Measurements from ENCODE around the gene IRAG1.

Gene IRAG1

DNA sequence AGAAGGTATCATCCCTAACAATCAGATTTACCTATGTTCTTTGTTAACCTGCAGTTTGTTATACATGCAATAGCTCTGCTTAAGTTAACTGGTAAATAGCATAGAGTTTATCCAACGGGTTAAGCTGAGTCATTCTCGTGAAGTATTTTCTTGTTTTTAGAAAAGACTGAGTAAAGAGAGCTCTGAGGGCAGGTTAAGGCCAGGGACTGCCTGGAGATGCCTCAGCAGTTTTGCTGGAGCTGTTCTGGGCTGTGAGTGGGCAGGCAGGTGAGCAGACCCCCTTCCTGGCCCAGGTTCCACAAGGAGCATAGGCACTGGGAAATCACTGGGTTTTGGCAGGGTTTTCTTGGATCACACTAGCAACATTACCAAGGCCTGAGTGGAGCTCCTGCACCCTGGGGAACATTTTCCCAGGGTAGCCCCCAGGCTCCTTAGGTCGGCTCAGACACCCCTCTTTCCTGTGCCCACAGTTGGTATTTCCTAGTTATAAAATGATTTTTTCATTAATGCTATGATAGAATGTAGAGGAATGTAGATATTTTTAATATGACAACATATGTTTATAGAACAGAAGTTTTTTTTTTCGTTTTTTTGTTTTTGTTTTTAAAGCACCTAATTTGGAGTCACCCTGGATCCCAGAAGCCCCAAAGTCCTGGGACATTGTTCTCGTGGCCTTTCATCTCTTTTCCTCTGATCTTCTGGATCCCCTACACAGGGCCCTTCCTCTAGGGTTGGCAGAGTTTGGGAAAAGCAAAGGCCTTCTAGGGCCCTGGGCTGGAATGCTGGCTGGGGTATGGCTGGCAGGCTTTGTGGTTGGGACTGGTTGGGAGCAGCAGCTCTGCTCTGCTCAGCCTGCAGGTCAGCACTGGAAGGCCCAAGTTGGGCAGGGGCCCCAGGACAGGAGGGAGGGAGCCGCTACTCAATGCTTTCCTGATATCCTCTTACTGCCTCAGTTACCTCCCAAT is 26.7 kb downstream of the IRAG1 start:
- no peak for DNase-seq

DNA sequence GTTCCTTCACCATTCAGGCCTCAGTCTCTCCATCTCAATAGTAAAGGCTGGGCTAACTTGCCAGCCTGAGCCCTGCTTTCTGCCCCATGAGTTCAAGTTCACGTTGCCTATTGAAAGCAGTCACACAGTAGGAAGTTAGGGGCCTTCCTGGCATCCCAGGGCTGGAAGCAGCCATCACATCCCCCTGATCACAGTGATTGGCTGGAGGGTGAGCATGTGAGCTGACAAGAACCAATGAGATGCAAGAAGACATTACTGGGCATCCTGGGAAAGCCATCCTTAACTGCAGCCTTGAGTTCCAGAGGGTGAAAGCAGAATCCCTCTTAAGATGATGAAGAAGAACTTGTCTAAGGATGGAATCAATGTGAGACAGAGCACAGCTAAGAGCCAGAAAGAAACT is 29.1 kb downstream of the IRAG1 start:
- no peak for DNase-seq

DNA sequence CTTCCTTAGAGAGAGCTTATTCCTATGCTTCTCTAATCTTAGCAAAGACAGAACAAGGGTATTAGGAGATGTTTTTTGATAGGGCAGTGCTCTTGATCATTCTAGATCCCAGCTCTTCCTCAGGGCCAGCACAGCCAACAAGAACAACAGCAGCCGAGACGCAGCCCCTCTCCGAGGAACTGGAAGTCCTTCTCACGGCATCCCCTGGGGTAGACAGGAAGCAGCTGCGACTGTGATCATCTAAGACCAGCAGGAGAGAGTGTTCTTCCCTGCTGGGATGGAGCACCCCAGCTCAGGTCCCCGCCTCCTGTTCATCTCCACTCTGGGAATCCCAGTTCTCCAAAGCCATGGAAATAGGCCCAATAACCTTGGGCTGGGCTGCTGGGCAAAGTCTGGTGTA is 29.6 kb downstream of the IRAG1 start:
- no peak for DNase-seq

DNA sequence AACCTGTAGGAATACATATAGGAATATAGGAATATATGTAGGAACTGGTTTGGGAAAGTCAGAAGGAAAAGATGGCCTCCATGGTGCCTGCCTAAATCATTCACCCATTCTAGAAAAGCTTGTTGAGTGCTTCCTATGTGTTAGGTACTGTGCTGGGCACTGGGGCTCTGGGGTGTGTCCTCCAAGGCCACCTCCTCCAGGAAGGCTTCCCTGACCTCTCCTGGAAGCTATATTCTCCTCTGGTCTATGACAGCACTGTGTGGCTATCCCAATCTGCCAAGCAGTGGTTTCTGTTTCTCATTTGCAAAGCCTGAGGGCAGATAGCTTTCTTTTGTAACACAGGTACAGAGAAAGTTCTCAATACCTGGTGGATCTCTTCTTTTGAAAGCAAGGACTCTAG is 30.2 kb downstream of the IRAG1 start:
- DNase-seq = no peak

DNA sequence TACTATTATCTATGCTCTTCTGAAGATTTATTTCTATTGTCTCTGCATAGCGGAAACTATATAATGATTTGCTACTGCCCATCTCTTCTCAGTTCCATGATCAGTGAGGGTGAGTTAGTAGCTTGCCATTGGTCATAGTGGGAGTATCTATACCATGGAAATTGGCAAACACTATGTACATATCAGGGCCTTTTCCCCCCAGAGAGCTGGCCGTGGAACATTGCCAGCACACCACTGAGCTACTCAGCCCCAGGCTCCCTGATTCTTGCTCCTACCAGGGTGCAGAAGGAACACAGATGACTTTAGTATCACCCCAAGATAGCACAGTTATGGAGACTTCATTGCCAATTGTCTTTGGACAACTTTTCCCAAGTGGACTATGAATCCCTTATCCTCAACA is 33.2 kb downstream of the IRAG1 start:
- DNase-seq = no peak

DNA sequence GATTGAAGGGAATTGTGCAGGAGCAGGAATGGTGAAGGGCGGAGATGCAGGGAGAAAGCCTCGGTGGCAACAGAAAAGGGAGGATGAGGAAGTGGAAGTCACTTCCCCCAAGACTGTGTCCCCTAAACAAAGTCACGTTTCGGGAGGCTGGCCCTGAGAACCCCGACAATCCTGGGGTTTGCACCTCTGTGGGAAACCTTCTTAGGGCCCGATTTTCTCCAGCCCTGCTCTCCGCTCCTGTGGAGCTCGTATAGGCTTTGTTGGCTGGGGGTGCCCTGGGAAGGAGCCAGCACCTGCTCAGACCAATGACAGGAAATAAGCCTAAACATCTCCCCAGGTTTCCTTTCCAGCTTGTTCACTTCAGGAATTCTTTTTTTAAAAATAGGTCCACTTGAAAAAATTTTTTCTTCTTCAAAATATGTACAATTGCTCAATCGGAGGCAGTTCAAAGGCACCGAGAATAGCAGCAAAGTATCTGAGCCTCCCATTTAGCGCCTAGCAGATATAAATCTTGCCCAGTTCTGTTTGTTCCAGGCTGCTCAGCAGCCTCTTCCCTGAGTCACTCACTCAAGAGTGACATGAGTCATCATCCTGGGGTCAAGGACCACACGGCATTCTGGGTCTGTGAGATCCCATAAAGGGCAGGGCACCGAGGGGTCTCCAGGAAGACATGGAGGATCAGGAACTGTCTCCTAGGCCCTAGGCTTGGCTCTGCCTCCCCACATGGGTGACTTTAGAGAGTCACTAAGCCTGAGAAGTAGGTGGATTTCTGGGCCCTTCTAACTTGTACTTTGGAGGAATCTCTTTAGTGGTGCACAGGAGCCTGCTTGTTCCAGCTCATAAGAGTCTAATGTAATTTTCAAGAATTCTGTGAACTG is 34.0 kb downstream of the IRAG1 start:
- DNase-seq = no peak

DNA sequence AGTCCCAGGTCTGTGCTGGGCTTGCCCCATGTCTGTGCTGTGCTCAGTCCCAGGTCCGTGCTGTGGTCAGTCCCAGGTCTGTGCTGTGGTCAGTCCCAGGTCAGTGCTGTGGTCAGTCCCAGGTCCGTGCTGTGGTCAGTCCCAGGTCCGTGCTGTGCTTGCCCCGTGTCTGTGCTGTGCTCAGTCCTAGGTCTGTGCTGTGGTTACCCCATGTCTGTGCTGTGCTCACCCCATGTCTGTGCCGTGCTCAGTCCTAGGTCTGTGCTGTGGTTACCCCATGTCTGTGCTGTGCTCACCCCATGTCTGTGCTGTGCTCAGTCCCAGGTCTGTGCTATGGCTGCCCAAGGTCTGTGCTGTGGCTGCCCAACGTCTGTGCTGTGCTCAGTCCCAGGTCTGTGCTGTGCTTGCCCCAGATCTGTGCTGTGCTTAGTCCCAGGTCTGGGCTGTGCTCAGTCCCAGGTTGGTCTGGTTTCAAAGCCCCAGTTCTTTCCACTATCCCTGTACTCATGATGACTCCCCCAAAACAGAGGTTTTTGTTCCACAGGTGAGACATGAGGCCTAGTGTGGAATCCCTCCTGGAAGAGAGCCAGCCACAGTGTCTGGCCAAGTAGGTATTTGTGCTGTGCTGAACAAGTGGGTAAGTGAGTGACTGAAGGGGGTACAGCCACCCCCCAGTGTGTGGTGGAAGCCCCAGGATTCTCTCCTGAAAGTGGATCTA is 34.8 kb downstream of the IRAG1 start:
- DNase-seq = no peak

DNA sequence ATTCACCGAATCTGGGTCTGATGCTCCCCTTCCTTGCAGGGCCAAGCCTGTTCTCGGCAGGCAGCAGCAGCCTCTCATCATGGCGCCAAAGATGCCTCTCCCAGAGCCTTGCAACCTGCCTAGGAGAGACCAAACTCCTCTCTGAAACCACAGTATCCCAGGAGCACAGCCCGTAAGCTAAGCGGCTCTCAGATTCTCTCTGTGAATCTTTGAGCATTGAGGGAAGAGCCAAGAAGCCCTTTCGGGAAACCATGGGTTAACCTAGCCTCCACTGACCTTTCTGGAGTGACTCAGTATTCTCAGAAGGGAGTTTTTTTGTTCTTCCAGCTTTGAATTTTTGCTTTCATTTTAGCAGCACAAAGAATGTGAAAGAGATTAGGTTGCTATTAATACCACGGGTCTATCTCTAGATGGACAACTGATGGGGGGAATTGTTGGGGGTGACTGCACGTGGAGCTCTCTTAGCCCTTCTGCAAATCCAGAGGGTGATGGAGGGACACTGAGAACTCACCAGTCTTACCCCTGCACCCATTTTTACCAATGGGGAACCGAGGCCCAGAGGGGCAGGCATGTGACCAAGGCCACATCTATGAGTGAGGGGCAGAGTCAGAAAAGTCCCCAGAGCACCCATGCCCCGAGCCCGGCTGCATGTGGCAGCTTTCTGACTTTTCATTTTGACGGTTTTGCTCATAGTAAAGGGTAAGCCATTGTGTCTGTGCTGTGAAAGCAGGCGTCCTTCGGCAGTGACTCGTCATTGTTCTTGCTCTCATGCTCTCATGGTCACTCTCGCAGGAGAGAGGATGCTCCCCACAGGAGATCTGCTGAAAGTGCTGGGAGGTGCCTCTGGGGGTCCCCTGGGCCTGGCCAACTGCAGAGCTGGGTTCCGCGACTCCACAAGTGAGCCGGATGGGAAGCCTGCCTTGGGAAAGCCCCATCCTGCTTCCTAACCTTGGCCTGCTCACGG is 36.0 kb downstream of the IRAG1 start:
- DNase-seq = no peak

DNA sequence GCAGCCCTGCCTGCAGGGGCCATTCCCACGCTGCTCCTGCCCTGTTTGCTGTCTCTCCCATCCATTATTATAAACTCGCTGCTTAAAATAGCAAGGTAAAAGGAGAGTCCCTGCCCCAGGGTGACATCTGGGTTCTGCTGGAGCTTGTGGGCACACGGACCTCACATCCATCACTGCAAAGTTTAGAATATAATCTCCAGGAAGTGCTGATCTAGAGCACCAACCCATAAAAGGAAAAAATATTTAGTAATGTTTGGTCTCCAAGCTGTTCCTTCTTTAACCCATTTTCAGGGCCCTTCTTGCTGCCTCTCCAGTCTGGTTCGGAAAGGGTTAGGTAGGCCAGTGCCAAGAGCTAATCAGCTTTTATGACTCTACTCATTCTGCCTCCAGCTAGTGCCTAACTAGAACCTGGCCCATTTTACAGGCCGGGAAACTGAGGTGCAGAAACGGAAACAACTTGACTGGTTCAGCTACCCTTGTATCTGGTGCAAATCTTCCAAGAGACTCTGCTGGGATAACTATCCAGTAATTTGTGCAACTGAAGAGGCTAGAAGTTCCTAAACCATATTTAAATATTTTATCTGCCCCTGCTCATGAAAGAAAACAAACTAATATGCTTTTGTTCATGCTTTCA is 37.5 kb downstream of the IRAG1 start:
- DNase-seq = no peak

DNA sequence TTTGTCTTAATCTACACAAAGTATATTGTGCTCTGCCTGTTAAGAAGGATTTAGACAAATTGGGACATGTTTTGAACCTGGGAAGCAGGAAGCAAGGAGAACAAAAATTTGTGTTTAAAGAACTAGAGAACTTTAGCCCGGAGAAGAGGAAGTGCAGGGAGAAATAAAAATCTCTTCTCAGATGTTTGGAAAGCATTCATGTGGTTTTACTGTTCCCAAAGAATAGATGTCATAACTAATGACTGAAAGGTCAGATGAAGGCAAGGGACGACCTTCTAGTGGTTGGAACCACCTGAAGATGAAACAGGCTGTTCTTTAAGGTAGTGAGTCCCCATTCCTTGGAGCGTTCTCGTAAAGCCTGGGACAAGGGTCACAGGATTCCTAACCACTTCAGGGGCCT is 38.3 kb downstream of the IRAG1 start:
- no peak for DNase-seq

DNA sequence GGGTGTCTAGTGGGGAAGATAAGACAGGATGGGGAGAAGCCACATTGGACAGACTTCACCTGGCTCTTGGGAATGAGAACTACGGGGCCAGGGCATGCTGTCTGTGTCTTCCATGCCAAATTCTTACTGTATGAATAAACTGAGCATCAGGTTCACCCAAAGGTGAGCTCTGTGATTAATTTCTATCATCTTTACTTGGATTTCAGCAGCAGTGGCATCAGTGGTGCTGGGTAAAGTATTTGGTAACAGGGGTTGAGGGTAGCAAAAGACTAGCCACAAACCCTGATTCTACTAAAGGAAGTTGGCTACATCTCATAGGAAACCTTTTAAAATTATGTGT is 38.8 kb downstream of the IRAG1 start:
- DNase-seq = no peak

DNA sequence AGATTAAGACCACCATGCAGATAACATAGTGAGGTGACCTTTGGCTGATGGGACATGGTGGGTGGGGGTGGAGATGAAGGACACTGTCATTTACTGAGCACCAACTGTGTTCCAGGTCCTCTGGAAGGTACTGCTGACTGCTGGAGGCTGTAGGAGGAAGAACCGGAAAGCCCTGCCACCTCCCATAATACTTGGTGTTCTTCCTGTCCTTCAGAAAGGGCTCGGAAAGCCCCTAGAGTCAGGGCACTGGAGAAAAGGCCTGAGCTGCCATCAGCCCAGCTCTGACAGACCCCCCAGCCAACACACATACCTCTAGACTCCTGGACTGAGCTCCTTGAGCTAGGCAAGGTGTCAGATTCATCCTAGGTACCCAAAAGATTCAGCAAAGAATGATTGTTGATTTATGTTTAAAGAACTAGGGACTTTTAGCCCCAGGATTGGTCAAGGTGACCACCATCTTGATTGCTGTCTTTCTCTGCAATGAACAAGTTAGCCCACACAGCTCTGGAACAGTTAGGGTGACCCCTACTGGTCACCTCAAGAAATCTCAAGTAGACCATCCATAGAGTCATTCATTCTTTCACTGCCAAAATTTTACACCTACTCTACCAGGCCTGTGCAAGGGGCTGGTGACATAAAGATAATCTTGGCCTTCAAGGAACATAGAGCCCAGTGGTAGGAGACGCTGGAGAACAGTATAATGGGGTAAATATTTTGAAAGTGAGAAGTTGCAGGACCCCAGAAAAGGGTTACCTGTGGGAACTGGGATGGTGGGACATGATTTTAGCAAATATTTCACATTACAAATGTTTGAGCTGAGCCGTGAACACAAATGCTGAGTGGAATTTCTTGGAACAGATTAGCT is 39.4 kb downstream of the IRAG1 start:
- no peak for DNase-seq

DNA sequence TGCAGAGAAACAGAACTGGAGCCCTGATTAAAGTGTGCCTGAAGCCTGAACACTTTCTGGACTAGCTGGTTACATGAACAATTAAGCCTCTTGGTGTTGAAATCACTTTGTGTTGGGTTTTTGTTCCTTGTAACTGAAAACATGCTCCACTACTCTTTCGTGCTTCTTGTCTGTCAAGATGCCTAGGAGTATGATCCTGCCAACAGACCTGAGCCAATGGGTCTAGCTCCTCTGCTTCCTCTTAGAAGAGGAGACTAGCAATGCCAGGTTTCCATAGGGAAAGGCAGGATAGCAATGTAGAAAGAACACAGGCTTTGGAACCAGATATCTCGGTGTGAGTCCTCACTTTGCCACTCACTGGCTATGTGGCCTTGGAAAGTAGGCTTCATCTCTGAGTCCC is 40.3 kb downstream of the IRAG1 start:
- DNase-seq = no peak

DNA sequence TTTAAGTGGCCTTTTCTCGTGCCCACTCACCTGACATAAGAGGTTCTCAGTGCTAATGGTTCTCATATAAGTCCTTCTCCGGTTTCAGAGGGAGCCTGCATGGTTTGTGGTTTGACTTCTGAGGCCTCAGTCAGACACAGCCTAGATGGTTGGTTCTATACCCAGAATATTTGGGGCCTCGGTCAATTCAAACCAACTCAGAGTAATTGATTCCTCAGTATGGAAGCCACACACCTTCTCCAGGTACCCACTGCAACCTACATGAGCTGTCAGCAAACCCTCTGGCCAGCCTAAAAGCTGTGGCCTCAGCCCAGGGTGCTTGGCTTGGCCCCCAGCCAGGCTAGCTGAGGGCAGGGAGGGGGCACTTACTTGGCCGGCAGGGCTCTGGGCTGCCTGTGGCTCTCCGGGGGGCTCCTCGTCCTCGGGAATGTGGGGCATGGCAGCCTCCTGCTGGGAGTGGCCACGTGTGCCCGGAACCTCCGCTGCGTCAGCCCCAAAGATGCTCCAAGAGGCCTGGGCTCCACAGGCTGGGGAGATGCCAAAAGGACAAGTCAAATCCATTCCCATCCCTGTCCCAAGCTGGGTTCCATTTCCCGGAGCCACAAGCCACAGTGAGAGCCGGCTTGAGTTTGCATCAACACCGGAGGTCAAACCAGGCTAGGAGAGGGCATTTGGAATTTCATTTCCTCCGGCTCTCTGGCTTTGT is 41.7 kb downstream of the IRAG1 start:
- no peak for DNase-seq

DNA sequence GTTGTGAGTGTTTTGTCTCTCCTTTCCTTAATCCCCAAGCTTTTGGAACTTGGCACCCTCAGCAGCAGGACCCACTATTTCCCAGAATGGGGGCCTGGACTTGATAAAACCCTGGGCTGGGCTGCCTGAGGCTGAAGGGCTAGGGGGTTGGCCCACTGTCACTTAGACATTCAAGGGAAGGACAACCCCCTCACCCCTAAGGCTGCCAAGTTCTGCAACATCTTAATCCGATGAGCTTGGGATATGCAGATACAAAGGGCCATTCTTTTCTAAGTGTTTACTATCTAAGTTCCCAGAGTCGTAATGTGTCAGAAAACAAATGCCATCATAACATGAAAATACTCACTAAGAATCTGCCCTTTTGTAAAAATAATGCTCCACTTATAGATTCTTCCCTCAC is 42.9 kb downstream of the IRAG1 start:
- no peak for DNase-seq

DNA sequence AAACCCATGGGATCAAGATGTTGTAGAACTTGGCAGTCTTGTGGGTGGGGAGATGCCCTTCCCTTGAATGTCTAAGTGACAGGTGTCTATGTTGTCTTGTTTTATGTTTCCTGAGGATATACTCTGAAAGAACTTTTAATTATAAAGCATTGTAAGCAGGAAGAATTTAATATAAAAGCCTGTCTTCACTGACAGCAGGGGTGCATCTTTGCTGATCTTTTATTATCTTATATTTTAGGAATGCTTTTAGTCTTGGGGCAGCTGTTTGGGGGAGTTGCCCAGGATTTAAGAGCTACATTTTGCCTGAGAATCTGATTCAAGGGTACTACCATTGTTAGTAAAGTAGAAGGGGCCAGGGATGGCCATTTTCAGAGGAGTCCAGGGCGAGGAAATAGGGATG is 43.4 kb downstream of the IRAG1 start:
- no peak for DNase-seq

DNA sequence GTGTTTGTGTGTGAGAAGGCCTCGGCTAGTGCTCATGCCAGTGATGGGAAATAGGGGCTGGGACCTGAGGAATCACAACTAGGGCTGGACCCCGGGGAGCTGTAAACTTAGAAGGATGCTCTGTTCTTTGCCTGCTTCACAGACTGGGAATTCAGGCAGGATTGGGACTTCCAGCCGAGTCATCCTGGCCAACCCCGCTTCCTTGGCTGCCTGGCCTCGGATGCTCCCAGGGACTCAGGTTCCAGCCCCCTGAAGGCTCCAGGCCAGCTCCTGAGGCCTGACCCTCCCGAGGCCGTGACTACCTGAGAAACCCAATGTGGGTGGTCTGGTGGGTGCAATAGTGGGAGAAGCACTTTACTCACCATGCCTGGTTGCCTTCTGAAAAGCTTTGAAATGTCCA is 44.7 kb downstream of the IRAG1 start:
- DNase-seq = no peak

DNA sequence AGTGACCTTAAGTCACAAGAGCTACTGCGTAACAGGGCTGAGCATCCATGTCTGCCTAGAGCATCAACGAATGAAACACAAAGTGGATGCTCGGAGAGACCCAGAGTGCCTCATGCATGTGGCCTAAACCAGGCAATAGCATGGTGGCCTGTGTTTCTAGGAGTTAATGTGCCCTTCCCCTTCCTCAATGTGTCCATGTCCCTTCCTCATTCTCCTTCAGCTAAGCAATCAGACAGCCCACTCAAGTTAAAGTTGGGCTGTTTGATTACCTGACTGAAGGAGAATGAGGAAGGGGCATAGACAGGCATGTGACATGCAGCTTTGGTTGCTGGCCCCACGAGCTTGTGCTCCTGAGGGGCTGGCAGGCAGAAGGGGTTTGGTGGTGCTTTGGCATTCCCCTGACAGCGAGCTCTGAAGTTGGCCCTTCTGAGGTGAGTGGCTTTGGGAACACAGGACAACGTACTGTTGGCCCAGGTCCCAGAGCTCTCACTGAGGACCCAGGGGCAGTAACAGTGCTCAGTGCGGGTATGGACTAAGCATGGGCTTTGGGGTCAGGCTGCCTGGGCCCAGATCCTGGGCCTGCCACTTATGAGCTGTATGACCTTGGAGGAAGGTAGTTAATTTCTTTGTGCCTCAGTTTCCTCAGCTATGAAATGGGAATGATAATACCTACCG is 46.7 kb downstream of the IRAG1 start:
- no peak for DNase-seq

DNA sequence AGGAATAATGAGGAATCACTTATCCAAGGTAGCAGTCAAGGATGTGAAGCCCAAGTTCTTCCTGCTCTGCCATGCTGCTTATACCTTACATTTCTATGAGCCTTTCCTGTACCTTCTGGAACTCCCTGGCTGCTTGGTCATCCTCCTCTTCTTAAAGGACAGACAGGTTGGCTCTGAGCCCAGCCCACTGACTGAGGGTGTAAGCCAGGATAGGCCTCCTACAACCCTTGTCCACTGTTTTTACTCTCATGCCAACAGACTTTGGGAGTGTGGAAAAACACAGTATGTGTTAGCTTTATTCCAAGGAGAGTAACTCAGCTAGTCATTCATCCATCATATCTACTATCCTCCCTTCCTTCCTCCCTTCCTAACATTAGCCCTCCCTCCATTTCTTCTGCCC is 47.5 kb downstream of the IRAG1 start:
- DNase-seq = no peak
